ENCODE measurements around the gene CEBPZ. TPM values are rescaled to one million over a fixed set of nuclear protein-coding genes. Genes with fewer than 3 reads are reported as not detected.

Gene CEBPZ
- total RNA-seq, 1 donor from 2014 or later: 64.2 TPM

GRCh38 chr2:37263839-37264238 lies 32.4 kb upstream of the CEBPZ start:
- DNase-seq (ENCODE audit: low read depth): no peak
- no peak overlapping the region for H3K4me3 ChIP-seq (ENCODE audit: low read depth, low read length)
- TF ChIP-seq CTCF (conservative IDR thresholded peaks at IDR 0.05; ENCODE audit: low read depth, low read length): no peak

GRCh38 chr2:37262522-37262921 lies 31.1 kb upstream of the CEBPZ start:
- TF ChIP-seq CTCF (conservative IDR thresholded peaks at IDR 0.05; ENCODE audit: low read depth, low read length): no peak
- DNase-seq (ENCODE audit: low read depth): no peak
- H3K4me3 ChIP-seq (ENCODE audit: low read depth, low read length): no peak overlapping the region

DNA sequence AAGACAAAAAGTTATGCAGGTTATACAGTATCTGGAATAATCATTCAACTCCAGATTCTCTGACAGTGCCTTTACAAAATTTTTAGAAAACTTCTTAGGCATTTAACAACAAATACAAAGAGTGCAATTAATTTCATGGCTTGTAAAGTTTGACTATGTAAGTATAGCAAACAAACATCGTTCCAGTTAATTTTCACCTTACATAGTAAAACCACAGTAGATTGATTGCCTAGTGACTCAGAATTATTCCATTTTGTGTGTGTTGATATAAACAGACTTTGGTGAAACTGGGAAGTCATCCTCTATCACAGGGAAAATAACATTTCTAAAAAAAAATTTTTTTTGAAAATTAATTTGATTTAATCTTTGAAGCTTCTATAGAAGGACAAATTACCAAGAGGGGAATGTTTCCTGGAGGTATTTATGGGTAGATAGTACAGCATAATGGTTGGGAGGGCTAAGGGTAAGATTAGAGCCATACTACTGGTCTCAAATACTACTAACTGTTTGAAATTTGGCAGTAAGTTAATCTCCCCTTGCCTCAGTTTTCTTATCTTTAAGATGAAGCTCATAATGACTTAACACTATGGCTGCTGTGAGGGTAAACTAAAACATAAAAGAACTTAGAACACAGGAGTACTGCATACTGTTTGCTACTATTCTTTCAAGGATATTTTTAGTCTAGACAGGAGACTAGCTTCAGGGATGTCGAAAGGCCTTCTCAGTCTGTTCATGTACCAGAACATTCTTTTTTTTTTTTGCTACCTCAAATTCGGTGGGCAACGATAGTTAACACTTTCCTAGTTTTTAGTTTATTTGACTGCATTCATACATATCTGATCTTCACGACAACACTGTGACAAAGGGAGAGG lies 19.7 kb upstream of the CEBPZ start:
- no peak for DNase-seq (ENCODE audit: low read depth)
- no peak for TF ChIP-seq CTCF (conservative IDR thresholded peaks at IDR 0.05; ENCODE audit: low read depth, low read length)
- H3K4me3 ChIP-seq (ENCODE audit: low read depth, low read length): no peak overlapping the region

DNA sequence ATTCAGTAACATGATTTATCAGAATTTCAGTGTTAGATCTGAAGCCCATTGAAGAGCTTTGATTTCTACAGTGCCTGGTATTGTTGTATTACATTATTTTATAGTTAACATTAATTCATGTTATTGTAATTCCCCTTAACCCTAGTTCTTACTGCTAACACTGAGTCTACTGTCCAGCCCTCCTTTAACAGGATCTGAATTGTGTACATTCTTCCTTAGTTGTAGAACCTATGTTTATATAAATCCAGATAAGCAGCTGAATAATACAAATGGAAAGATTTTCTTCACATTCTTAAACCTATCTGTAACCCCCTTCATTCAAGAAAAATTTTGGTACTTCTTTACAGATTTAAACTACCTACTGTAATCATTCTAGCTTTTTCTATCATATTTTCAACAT lies 14.8 kb upstream of the CEBPZ start:
- no peak overlapping the region for H3K4me3 ChIP-seq (ENCODE audit: low read depth, low read length)
- TF ChIP-seq CTCF (conservative IDR thresholded peaks at IDR 0.05; ENCODE audit: low read depth, low read length): no peak
- no peak for DNase-seq (ENCODE audit: low read depth)

DNA sequence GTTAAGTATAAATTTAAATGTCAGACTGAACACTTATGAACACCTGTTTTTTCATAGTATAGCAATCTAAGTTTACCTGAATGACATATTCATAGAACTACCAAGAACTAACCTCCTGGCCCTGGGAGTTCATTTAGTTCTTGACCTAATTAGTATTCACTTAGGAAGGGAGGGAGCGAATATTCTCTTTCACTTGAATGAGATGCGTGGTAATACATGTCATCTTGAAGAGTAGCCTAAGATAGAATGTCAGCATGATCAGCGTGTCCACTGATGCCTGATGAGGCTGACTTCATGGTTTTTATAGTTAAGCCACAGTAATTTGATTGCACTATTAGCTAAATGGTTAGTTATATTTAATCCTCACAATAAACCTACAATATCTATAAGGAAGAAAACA lies 13.4 kb upstream of the CEBPZ start:
- TF ChIP-seq CTCF (conservative IDR thresholded peaks at IDR 0.05; ENCODE audit: low read depth, low read length): no peak
- no peak overlapping the region for H3K4me3 ChIP-seq (ENCODE audit: low read depth, low read length)
- no peak for DNase-seq (ENCODE audit: low read depth)

DNA sequence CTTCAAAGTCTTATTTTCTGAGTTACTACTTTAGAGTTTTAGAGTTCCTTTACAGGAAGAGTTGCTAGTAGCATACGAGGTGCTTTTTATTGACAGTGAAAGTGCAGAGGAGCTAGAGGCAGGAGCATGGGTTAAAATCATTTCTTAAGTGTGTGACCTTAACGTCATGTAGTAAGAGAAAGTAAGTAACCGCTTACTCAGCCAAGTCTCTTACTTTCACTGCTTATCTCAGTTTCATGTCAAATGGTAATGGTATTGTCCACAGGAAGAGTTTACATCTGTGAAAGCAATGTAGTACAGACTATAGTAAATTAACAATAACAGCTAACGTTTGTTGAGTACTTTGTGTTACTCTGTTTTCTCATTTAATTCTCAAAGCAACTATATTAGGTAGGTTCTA lies 12.6 kb upstream of the CEBPZ start:
- TF ChIP-seq CTCF (conservative IDR thresholded peaks at IDR 0.05; ENCODE audit: low read depth, low read length): no peak
- H3K4me3 ChIP-seq (ENCODE audit: low read depth, low read length): no peak overlapping the region
- no peak for DNase-seq (ENCODE audit: low read depth)

DNA sequence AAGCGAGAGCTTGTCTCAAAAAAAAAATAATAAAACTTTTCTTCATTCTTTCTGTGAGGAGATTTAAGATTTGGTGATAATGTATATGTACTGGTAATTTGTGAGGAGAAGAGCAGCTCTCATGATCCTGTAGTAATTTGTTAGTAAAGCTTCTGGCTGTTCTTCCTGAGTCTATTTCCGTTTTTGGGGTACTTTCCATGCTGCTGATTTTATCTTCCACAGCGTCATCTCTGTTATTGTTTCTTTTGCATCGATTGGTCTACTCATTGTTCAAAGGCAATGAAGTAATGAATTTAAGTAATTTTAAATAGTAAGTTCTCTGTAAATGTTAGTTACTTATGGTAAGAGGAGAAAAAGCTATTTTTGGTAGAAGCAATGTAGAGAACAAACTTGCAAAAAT lies 12.0 kb upstream of the CEBPZ start:
- no peak for DNase-seq (ENCODE audit: low read depth)
- no peak for TF ChIP-seq CTCF (conservative IDR thresholded peaks at IDR 0.05; ENCODE audit: low read depth, low read length)
- no peak overlapping the region for H3K4me3 ChIP-seq (ENCODE audit: low read depth, low read length)

All from epithelial cell of proximal tubule (primary cell).